GM12873 (cell line): ENCODE data around the gene ST6GALNAC3.

Experiments used
- CTCF ChIP-seq: IDR thresholded peaks from 2 replicates; pipeline ENCODE4 v1.5.1; 2012; ENCODE audit warnings: low read depth, mild to moderate bottlenecking, moderate library complexity, low read length, control low read depth; ENCODE audit not compliant: insufficient read depth; ENCODE audit errors: missing control alignments

The ST6GALNAC3 gene

GRCh38 chr1:76269155-76269554, 194.6 kb downstream of the ST6GALNAC3 start:
- no peak for TF ChIP-seq CTCF

GRCh38 chr1:76274302-76274701, 199.8 kb downstream of the ST6GALNAC3 start:
- TF ChIP-seq CTCF, result no peak

GRCh38 chr1:76274718-76275117, 200.2 kb downstream of the ST6GALNAC3 start:
- no peak for TF ChIP-seq CTCF

- TF ChIP-seq CTCF, result no peak
These were observed 204.2 kb downstream of the ST6GALNAC3 start for GRCh38 chr1:76278711-76279100.

- no peak for TF ChIP-seq CTCF
These were observed 204.7 kb downstream of the ST6GALNAC3 start for GRCh38 chr1:76279101-76279748.

GRCh38 chr1:76281306-76281705, 206.8 kb downstream of the ST6GALNAC3 start:
- TF ChIP-seq CTCF, result no peak

GRCh38 chr1:76284842-76285241, 210.3 kb downstream of the ST6GALNAC3 start:
- TF ChIP-seq CTCF, result no peak

- no peak for TF ChIP-seq CTCF
These were observed 211.1 kb downstream of the ST6GALNAC3 start for GRCh38 chr1:76285578-76286135.
